GM19193 (cell line): ENCODE results near the gene PSMC1.

Experiments
- POLR2A ChIP-seq: IDR thresholded peaks from 4 replicates; pipeline ENCODE4 v1.6.1; 2011; ENCODE audit not compliant: insufficient read depth, insufficient read length; ENCODE audit errors: extremely low read depth

PSMC1 gene

DNA sequence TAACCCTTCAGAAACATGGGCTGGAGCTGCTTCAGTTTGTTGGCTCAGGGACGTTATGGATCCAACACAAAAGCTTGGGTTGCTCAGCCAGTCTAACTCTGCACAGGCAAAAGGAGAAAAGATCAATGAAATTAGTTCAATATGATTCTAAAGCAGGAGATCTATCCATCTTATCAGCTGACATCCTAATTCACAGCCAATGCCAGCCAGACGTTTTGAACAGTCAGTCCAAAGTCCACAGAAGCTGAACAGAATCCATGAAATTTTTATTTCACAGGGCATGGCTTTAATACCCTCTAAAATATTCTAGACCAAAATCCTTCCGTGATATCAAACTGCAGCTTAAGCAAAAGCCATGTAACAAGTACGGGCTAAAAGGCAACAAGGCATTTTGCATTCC lies 61.7 kb downstream of the PSMC1 start:
- TF ChIP-seq POLR2A, result no peak

DNA sequence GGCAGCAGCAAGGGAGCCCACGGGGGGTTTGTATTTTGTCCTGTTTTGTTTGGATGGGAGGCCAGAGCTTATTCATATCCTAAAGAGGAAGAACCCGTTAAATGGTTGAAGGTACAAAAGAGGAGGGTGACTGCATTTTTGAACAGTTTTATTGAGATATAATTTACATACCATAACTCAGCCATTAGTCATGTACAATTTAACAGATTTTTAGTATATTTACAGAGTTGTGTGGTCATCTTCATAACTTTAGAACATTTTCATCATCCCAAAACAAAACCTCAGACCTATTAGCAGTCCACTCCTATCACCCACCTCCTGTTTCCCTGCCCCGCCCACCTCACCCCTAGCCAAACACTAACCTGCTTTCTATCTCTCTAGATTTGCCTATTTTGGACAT lies 62.8 kb downstream of the PSMC1 start:
- TF ChIP-seq POLR2A, result no peak

DNA sequence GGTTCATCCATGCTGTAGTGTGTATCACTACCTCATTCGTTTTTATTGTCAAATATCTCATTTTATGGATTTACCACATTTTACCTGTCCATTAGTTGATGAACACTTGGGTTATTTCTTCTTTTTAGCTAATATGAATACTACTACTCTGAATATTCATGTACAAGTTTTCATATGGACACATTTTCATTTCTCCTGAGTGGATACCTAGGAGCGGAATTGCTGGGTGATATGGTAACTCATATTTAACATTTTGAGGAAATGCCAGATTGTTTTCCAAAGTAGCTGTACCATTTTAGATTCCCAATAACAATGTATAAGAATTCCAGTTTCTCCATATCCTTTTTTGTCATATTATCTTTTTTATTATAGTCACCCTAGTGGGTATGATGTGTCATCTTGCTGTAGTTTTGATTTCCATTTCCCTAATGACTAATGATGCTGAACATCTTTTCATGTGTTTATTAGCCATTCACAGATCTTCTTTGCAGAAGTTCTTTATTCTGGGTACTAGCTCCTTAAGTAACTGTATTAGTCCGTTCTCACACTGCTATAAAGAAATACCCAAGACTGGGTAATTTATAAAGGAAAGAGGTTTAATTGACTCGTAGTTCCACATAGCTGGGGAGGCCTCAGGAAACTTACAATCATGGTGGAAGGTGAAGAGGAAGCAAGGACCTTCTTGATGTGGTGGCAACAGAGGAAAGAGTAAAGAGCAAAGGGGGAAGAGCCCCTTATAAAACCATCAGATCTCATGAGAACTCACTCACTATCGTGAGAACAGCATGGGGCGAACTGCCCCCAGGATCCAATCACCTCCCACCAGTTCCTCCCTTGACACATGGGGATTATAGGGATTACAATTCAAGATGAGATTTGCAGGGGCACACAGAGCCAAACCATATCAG lies 63.5 kb downstream of the PSMC1 start:
- no peak for TF ChIP-seq POLR2A

DNA sequence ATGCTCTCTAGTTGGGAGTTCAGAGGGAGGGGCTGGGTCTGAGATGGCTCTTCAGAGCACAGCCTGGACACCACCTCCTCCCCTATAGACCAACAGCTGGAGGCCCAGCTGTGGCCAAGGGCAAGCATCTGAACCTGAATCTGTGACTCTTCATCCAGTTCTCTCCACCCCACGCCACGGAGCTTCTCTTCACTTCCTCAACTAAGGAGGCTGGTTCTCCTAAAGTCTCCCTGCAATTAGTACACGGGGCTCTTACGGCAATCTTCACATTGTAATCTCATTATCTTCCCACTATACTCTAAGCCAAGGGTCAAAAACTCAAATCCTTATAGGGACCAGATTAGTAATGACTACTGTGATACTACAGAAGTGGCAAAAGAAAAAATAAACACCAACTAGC lies 65.5 kb downstream of the PSMC1 start:
- no peak for TF ChIP-seq POLR2A
